Measurements from ENCODE around the gene CPN2.

GRCh38 chr3:194301730-194302129, 49.4 kb downstream of the CPN2 start:
- no peak for TF ChIP-seq CREB5 (CRISPR knock-in tag; IDR thresholded peaks at IDR 0.05; ENCODE audit: low read depth)
- TF ChIP-seq, protein P1, sequence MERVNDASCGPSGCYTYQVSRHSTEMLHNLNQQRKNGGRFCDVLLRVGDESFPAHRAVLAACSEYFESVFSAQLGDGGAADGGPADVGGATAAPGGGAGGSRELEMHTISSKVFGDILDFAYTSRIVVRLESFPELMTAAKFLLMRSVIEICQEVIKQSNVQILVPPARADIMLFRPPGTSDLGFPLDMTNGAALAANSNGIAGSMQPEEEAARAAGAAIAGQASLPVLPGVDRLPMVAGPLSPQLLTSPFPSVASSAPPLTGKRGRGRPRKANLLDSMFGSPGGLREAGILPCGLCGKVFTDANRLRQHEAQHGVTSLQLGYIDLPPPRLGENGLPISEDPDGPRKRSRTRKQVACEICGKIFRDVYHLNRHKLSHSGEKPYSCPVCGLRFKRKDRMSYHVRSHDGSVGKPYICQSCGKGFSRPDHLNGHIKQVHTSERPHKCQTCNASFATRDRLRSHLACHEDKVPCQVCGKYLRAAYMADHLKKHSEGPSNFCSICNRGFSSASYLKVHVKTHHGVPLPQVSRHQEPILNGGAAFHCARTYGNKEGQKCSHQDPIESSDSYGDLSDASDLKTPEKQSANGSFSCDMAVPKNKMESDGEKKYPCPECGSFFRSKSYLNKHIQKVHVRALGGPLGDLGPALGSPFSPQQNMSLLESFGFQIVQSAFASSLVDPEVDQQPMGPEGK (CRISPR knock-in tag; IDR thresholded peaks at IDR 0.05; ENCODE audit: borderline replicate concordance): no peak
